HepG2 (cell line): ENCODE data around the gene CPOX. TPM values are rescaled to one million over a fixed set of nuclear protein-coding genes. Genes with fewer than 3 reads are reported as not detected.

Experiments used
- ATAD3A ChIP-seq: sonication (generic); formaldehyde crosslinking; IDR thresholded peaks from 2 replicates; pipeline ENCODE4 v1.4.0; 2020; ENCODE audit warnings: missing genetic modification reagents
- ERF ChIP-seq: IDR thresholded peaks from 2 replicates; pipeline ENCODE4 v1.6.1; 2018; ENCODE audit warnings: missing biosample characterization, missing genetic modification reagents
- GABPB1 ChIP-seq: IDR thresholded peaks from 2 replicates; pipeline ENCODE4 v1.6.1; 2016; ENCODE audit warnings: mild to moderate bottlenecking, missing genetic modification reagents, moderate library complexity, missing compliant biosample characterization
- HNF1A ChIP-seq, 2 experiments: sonication (generic) in 1 of 2; formaldehyde crosslinking in 1 of 2; IDR thresholded peaks; 2 replicates each; pipeline versions ENCODE4 v1.4.0 to v1.6.1; 2016 to 2020; ENCODE audit warnings: borderline replicate concordance in 1 of 2, low read depth in 1 of 2, mild to moderate bottlenecking in 1 of 2, missing genetic modification reagents in 1 of 2
- HOXA7 ChIP-seq: sonication (generic); formaldehyde crosslinking; IDR thresholded peaks from 2 replicates; pipeline ENCODE4 v1.8.1; 2022; ENCODE audit warnings: mild to moderate bottlenecking, missing genetic modification reagents, moderate library complexity
- KDM5B ChIP-seq: sonication (generic); formaldehyde crosslinking; IDR thresholded peaks from 2 replicates; pipeline ENCODE4 v1.4.0; 2020; ENCODE audit warnings: missing genetic modification reagents, mild to moderate bottlenecking, borderline replicate concordance
- KLF13 ChIP-seq: sonication (generic); formaldehyde crosslinking; IDR thresholded peaks from 2 replicates; pipeline ENCODE4 v1.4.0; 2020; ENCODE audit warnings: mild to moderate bottlenecking, missing genetic modification reagents
- MTF1 ChIP-seq: sonication (generic); formaldehyde crosslinking; IDR thresholded peaks from 2 replicates; pipeline ENCODE4 v1.5.0; 2020; ENCODE audit warnings: missing genetic modification reagents
- RFX5 ChIP-seq: IDR thresholded peaks from 2 replicates; pipeline ENCODE4 v1.6.1; 2011; ENCODE audit warnings: low read depth, low read length, improper control_type of control experiment
- SIN3A ChIP-seq: IDR thresholded peaks from 2 replicates; pipeline ENCODE4 v1.6.1; 2011; ENCODE audit warnings: low read depth, mild to moderate bottlenecking, control low read depth, low read length, borderline replicate concordance
- ZBTB20 ChIP-seq: sonication (generic); formaldehyde crosslinking; IDR thresholded peaks from 2 replicates; pipeline ENCODE4 v1.8.1; 2023; ENCODE audit warnings: missing genetic modification reagents, low read depth, mild to moderate bottlenecking, borderline replicate concordance
- ZBTB8A ChIP-seq: sonication (generic); formaldehyde crosslinking; IDR thresholded peaks from 2 replicates; pipeline ENCODE4 v1.4.0; 2020; ENCODE audit warnings: mild to moderate bottlenecking, low read depth, missing genetic modification reagents, borderline replicate concordance
- ZFX ChIP-seq: sonication (generic); formaldehyde crosslinking; IDR thresholded peaks from 2 replicates; pipeline ENCODE4 v1.4.0; 2020; ENCODE audit warnings: mild to moderate bottlenecking, low read depth, missing genetic modification reagents, moderate library complexity
- ZNF10 ChIP-seq: sonication (generic); formaldehyde crosslinking; IDR thresholded peaks from 2 replicates; pipeline ENCODE4 v1.4.0; 2020; ENCODE audit warnings: mild to moderate bottlenecking, low read depth, missing genetic modification reagents, borderline replicate concordance
- ZNF232 ChIP-seq: sonication (generic); formaldehyde crosslinking; IDR thresholded peaks from 2 replicates; pipeline ENCODE4 v1.4.0; 2020; ENCODE audit warnings: missing genetic modification reagents, borderline replicate concordance
- polyA plus RNA-seq, 8 experiments: library from polyadenylated mRNA; depleted of rRNA in 3 of 8; stranded (reverse) in 7 of 8; unstranded in 1 of 8; fragments of >200 nt; fragmentation: Illumina TruSeq in 4 of 8; extraction: Trizol in 4 of 8; gene quantifications; 2 replicates each; pipeline versions ENCODE4 v1.2.1 to v1.2.3, GENCODE V29; 2011 to 2016; ENCODE audit warnings: low read depth in 4 of 8, missing spikeins in 1 of 8, mixed read lengths in 1 of 8; ENCODE audit not compliant: insufficient read depth in 1 of 8
- total RNA-seq, 5 experiments: library from RNA; depleted of rRNA; stranded (reverse); fragments of >200 nt; fragmentation: Illumina TruSeq; extraction: Trizol; gene quantifications; 2 replicates each; pipeline ENCODE4 v1.2.3, GENCODE V29; 2016; ENCODE audit warnings: low read depth in 1 of 5
- TF ChIP-seq, protein P1 (sequence below): sonication (generic); formaldehyde crosslinking; IDR thresholded peaks from 2 replicates; pipeline ENCODE4 v1.4.0; 2020; ENCODE audit warnings: mild to moderate bottlenecking, missing genetic modification reagents
- TF ChIP-seq, protein P2 (sequence below): sonication (generic); formaldehyde crosslinking; IDR thresholded peaks from 2 replicates; pipeline ENCODE4 v1.4.0; 2020; ENCODE audit warnings: missing genetic modification reagents, borderline replicate concordance
- TF ChIP-seq, protein P3 (sequence below): sonication (generic); formaldehyde crosslinking; IDR thresholded peaks from 2 replicates; pipeline ENCODE4 v1.5.0; 2020; ENCODE audit warnings: missing genetic modification reagents, mild to moderate bottlenecking, borderline replicate concordance

The CPOX gene
- total and polyA plus RNA-seq, 2 of the 13 experiments (the other 11 are each of a cell fraction or from before 2014, with no cell fraction given): 34.2 to 37.2 TPM

DNA sequence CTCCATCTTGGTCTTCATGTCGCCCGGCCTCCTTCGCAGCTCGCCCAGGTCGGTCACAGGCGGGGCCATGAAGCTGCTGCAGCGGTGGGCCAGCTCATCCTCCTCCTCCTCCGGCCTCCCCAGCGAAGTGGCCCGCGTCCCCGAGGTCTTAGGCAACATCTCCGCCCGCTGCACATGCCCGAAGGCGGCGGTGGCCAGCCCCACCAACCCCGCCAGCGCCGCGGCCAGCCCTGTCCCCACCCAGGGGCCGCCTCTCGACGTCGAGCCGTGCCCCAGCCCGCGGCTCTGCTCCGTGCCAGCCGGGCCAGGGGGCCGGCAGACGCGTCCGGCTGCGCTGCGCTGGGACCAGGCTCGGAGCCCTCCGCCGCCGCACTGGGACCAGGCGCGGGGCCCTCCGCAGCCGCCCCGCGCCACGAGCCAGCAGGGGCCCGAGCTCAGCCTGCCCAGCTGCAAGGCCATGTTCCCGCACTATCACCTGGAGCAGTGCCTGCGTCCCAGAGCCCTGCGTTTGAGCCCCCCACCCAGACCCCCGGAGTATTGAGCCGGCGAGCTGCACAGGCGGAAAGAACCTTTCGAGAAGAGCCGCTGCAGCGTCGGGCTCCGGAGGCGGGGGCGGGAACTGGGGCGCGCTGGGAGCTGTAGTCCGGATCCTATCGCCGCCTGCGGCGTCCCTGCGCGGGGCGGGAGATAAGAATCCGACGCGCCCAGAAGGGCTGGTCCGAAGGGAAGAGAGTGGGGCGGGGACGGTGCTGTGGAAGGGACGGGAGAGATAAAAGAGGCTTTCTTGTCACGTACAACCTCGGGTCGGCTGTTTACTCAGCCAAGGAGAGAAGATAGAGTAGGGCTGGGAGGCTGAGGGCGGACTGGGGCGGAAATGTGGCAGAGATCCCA, at the start of gene CPOX (continued):
- TF ChIP-seq SIN3A: no peak
- no peak for TF ChIP-seq ZNF232 (CRISPR knock-in tag)
- no peak for TF ChIP-seq ZNF10 (CRISPR knock-in tag)
- no peak for TF ChIP-seq ZBTB8A
- TF ChIP-seq HOXA7 (CRISPR knock-in tag): no peak
- no peak for TF ChIP-seq MTF1
- no peak for TF ChIP-seq RFX5
- 0 out of 2 replicates have a peak, but pooled peaks have one; percentile 19 for TF ChIP-seq ZBTB20 (CRISPR knock-in tag)
- no peak for TF ChIP-seq HNF1A (IDR thresholded peaks at IDR 0.05; ENCODE audit: low read depth)
- peak; percentile 64; the same call in 1 of the 2 replicates for TF ChIP-seq HNF1A (CRISPR knock-in tag; IDR thresholded peaks at IDR 0.05; ENCODE audit: borderline replicate concordance)
- TF ChIP-seq ZFX (CRISPR knock-in tag): peak; percentile 65
- TF ChIP-seq KDM5B: no peak; the same call in 1 of the 2 replicates
- peak; percentile 92 for TF ChIP-seq ERF
- TF ChIP-seq, protein P1, sequence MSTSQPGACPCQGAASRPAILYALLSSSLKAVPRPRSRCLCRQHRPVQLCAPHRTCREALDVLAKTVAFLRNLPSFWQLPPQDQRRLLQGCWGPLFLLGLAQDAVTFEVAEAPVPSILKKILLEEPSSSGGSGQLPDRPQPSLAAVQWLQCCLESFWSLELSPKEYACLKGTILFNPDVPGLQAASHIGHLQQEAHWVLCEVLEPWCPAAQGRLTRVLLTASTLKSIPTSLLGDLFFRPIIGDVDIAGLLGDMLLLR (CRISPR knock-in tag): no peak
- TF ChIP-seq, protein P2, sequence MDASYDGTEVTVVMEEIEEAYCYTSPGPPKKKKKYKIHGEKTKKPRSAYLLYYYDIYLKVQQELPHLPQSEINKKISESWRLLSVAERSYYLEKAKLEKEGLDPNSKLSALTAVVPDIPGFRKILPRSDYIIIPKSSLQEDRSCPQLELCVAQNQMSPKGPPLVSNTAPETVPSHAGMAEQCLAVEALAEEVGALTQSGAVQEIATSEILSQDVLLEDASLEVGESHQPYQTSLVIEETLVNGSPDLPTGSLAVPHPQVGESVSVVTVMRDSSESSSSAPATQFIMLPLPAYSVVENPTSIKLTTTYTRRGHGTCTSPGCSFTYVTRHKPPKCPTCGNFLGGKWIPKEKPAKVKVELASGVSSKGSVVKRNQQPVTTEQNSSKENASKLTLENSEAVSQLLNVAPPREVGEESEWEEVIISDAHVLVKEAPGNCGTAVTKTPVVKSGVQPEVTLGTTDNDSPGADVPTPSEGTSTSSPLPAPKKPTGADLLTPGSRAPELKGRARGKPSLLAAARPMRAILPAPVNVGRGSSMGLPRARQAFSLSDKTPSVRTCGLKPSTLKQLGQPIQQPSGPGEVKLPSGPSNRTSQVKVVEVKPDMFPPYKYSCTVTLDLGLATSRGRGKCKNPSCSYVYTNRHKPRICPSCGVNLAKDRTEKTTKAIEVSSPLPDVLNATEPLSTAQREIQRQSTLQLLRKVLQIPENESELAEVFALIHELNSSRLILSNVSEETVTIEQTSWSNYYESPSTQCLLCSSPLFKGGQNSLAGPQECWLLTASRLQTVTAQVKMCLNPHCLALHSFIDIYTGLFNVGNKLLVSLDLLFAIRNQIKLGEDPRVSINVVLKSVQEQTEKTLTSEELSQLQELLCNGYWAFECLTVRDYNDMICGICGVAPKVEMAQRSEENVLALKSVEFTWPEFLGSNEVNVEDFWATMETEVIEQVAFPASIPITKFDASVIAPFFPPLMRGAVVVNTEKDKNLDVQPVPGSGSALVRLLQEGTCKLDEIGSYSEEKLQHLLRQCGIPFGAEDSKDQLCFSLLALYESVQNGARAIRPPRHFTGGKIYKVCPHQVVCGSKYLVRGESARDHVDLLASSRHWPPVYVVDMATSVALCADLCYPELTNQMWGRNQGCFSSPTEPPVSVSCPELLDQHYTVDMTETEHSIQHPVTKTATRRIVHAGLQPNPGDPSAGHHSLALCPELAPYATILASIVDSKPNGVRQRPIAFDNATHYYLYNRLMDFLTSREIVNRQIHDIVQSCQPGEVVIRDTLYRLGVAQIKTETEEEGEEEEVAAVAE: peak; percentile 62
- TF ChIP-seq, protein P3, sequence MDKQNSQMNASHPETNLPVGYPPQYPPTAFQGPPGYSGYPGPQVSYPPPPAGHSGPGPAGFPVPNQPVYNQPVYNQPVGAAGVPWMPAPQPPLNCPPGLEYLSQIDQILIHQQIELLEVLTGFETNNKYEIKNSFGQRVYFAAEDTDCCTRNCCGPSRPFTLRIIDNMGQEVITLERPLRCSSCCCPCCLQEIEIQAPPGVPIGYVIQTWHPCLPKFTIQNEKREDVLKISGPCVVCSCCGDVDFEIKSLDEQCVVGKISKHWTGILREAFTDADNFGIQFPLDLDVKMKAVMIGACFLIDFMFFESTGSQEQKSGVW (CRISPR knock-in tag): no peak
- no peak for TF ChIP-seq ATAD3A (CRISPR knock-in tag)
- peak; percentile 89 for TF ChIP-seq GABPB1 (CRISPR knock-in tag)
- TF ChIP-seq KLF13 (CRISPR knock-in tag): no peak
